GM18873 (cell line): ENCODE data around the gene COX17.

Source experiments
- ATAC-seq: cut with Tn5 transposase; IDR thresholded peaks from one replicate; pipeline ENCODE4 v1.9.1; 2021; ENCODE audit warnings: mild to moderate bottlenecking, moderate library complexity, moderate number of reproducible peaks; ENCODE audit not compliant: unreplicated experiment, low FRiP score

The COX17 gene

DNA sequence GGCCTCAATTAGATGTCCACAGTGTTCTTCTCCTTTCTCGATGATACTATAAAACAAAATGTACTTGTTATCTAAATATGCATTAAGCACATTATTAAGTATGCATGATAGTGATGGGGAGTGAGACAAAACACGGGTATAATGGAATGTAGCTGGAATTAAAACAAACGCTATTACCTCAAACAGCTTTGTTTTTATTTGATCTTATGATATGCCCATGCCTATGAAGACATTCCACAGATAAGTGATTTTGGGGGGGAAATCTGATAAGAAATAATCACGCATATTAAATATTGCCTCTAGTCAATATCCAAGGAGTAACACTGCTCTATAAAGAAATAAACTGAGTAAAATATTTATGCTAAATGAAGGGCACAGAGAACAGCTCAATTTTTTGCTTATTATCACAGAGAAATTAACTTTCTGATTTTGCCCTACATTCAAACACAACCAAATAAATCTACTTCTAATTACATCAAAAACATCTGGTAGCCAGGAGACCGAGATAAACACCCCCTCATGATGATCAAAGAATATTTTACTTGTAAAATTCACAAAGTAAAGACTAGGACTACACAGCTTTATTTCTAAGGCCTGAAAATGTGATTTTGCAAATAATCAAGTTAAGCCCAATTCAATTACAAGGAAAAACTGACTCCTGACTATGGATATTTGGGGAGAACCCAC lies 1.9 kb downstream of the COX17 start:
- ATAC-seq: no peak

DNA sequence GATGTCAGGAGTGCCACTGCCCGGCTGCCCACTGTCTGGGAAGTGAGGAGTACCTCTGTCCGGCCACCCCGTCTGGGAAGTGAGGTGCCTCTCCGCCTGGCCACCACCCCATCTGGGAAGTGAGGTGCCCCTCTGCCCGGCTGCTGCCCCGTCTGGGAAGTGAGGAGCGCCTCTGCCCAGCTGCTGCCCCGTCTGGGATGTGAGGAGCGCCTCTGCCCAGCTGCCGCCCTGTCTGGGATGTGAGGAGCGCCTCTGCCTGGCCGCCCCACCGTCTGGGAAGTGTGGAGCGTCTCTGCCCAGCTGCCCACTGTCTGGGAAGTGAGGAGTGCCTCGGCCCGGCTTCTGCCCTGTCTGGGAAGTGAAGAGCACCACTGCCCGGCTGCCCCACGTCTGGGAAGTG lies 3.3 kb downstream of the COX17 start:
- no peak for ATAC-seq

DNA sequence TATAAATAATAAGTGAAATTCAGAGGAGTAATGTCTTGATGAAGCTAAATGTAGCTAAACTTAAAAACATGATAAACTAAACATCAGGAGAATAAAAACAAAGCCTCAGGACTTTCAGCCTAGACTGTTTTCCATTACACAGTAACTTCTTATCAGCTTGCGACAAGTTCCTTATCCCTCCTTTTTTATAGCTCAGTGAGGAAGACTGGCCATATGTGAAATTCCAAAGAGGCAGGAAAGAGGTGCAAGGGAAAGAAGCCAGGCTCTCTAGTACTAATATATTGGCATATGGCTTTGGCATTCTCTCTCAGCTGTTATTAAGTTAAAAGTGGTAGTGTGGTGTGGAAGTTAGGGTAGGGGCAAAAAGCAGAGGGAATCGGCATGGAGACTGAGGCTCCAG lies 4.4 kb downstream of the COX17 start:
- ATAC-seq: no peak

DNA sequence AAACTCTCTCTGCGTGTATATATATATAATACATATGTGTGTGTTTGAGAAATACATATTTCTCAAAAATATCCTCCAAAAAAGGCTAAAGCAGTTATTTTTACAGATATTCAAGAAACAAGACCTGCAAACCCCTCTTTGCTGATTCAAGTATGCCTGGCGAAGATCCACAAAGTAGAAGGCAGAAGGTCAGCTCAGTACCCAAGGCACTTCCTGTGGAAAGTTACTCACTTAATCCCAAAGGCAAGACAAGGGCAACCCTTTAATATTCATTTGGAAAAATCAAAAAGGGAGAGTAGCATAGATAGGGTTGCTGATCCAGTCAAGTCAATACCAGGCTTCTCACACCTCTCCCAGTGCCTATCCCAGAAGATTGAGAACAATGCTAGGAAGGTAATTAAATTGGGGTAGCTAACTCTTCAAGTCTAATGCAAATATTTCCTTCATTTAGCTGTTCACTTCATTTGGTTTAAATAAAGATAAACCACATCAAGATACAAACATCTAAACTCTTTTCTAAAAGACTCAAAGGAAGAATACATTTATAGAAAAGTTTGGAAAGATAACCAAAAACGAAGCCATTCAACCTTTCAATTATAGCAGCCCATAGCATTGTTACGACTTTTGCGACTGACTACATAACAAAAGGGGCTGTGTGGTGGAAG lies 7.2 kb downstream of the COX17 start:
- no peak for ATAC-seq

DNA sequence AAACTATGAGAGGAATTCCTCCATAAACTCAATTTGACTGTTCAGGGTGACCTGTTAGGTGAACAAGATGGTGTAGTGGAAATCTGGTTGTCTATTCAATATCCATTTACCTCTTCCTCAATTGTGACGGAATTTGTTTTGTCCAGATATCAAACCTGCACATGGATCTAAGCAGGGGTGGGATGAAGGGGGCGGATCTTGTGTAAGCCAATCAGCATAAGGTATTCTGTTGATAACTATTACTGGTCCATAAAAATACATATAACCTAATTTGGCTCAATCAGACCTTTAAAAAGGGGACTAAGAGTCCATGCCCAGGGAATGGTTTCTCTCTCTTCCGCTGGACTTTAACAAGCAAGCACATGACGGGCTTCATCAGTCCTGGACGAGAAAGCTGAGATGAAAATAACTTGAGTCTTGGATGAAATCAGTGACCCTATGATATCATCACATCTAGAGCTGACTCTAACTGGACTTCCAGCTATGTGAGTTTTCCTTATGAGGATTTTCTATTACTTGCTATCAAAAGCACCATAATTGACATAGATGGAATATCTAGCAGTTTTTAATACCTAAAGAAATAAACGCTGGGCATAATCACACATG lies 11.1 kb downstream of the COX17 start:
- ATAC-seq: no peak

DNA sequence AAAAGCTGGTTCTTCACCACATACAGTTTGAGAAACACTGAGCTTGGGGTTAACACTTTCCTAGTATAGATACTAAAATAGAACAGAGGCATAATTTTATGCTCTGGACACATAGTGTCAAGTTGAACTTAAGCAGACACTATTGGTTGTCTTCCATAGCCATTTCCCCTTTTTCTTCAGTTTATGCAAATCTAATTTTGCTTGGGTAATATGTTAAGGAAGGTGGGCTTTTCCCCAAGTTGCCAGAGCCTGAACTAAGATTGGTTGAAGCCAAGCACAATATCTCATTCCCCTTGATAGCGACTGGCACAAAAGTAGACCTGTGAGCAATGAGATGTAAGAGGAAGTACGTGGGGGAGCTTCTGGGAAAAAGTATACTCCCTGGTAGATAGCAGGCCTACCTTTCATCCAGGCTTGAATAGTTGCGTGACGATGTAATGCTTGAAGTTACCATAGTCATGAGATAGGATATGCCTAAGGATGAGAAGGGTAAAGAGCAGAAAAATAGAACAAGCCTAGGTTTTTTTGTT lies 12.3 kb downstream of the COX17 start:
- no peak for ATAC-seq

DNA sequence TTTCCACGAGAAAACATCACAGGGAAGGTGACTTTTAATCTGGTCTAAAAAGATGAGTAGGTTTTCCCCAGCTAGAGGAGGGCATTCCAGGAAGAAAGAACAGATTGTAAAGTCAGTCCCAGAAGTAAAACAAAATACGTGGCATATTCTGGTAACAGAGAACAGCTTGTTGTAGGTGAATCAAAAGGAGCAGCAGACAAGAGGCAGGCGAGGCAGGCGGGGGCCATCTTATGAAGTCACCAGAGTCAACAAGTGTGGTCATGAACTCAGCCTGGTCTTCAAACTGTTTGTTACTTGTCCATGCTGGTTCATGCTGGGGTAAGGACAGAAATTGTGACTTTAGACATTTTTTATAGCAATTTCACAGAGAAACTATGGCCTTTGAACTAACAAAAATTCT lies 12.8 kb downstream of the COX17 start:
- ATAC-seq: no peak

DNA sequence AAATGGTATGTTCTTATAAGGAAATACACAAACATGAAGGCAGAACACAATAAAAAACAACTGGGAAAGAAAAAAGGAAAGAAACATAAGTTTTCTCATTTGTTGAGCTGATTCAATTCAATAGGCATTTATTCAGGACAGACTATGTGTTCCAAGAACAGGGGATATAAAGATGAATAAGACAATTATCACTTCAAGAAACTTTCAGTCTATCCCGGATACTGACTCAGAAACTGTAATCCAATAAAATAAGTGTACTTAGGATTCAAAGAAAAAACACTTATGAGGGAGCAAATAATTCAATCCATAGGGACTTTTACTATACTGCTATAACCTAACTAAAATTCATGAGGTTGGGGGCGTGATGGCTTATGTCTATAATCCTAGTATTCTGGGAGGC lies 13.3 kb downstream of the COX17 start:
- no peak for ATAC-seq

DNA sequence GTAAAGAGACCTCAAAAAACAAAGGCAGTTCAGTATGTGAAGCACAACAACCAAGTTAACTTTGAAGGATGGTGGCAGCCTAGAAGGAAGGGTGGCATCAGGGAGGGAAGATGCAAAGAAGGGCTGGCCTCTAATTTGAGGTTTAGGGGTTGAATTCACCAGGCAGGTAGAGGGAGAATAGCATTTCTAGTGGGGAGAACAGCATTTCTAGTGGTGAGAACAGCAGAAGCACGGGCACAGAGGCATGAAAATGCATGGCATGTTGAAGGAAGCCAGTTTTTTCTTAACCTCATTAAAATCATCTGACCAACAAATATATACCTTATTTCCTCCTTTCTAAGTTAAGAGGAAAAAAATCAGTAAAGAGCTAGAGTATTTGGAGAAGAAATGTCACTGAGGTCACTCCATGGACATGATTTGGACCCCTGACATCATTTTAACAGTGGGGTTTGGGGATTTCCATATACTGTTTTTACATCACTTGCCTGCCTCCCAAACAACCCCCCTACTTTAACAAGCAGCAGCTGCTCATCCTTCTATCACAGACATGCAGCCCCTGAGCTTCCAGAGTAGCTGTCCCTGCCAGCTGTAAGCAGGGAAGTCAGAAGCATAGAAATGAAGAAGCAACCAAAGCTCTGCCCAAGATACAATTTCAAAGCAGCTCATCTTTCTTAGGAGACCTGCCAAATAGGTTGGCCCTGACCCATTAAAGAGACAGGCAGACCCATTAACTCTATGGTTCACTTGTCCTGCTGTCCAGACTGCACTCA lies 14.4 kb downstream of the COX17 start:
- no peak for ATAC-seq

DNA sequence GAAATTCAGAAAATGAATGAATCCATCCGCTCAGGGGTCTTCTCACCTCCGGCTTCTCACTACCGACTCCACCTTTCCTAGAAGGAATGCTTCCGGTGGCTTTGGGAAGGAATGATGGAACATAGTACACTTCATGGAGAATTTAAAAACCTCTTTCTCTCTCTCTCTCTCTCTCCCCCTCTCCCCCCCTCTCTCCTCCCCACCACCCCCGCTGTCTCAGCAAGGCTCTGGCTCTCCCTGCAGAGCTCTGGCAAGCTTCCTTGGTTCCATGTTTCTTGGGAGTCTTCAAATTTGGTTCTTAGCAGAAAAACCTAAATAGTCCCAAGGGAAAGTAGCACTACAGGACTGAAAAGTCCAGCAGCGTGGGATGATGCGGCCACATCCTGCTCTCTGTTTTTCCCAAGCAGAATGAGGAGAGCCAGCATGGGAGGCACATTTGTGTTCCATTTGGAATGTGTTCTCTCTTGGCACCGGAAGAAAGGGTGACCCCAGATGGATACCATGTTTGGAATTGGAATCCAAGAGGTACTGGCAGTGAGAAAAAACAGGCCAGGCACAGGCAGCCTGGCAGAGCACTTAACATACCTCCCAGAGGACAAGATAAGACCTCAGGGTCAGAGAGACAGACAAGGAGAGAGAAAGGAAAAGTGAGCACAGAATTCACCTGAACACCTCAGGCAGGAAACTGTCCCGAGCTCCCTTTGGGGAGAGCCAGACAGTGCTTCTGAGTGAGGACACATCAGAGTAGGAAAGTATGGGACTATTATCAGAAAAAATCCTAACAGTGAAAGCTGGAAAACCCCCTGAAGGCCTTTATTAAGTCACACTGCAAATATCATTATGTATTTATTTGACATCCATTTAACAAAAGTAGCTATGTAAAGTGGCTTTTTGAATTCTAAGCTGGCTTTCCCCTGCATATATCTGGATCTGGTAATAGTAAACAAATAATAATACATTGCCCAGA lies 16.4 kb downstream of the COX17 start, which contains the start of gene POPDC2:
POPDC2 (minus strand) TSS at position 116 of the 967 bp plus-strand sequence. CDS start 166 bp downstream, outside the sequence.
- ATAC-seq: no peak

DNA sequence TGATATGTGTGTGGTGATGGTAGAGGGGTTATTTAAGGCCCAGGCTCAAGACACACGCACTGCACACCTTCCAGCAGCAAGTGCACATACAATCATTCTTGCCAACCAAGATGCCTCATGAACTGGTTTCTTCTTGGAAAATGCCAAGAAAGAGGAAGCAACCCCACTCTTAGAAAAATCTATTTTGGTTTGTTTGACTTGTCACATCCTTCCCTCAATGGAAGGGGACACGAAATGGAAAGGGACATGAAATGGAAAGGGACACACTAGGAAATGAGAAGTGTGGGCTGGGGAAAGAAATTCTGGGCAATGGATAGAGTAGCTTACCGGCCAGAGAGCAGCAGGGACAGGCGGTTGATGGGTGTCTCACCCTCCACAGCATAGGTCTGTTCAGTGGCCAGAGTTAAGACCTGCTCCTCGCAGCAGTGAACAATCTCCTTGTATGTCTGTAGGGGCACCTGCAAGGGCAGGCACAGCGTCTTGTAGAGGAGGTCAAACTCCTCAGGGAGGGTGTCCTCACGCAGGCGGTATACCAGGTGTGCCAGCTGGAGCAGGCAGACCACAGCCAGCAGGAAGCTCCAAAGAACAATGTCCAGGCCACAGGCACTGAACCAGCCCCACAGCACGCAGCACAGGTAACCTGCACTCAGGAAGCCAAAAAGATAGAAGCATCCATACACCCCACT lies 17.5 kb downstream of the COX17 start:
- no peak for ATAC-seq

DNA sequence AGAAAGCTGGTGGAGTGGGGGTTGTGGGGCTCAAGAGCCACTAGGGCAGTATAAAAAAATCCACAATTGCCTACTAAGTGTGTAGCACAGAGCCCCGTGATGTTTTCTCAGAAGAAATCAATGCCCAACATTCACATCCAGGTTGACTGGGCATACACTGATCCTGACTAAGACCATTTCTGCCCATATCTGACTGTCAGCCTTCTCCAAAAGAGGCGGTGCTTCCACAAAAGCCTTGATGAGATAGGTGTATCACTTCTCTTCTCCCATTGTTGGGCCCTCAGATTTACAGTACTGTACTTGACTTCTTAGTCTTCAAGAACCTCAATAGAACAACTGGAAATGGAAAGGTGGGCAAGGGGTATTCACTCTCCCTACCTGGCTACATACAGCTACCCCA lies 18.2 kb downstream of the COX17 start:
- no peak for ATAC-seq

DNA sequence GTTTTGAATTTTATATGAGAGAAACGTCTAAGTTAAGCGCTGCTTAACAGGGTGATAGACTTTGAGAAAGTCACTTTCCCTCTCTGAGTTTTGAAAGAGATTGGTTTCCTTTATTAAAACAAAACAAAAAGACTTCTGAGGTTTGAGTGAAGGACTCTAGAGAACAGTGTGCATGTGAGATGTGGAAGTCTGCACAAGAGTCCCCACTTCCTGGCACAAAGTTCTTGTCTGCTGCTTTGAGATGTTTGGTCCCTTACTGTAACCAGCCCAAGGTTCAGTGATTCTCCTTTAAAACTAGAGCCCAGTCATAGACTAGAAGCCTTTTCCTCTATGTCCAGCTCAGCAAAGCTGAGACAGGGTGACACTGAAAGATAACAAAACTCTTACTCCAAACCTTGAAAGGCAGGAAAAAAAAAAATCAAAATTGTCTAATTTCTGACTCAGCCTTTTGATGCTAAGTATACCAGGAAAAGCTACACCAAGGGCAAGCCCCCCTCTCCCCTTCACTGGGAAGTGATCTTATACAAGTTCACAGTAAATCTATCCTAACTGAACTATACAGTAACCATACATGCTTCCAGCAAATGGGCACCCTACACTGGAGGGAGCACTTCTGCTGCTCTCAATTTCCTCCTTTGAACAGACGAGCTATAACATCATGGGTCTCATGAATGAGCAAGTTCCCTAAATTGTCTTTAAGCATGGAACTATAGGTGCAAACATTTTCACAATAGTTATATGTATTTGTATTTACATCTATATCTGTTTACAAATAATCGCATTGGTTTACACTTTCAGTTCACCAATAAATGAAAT lies 19.1 kb downstream of the COX17 start:
- ATAC-seq: no peak

DNA sequence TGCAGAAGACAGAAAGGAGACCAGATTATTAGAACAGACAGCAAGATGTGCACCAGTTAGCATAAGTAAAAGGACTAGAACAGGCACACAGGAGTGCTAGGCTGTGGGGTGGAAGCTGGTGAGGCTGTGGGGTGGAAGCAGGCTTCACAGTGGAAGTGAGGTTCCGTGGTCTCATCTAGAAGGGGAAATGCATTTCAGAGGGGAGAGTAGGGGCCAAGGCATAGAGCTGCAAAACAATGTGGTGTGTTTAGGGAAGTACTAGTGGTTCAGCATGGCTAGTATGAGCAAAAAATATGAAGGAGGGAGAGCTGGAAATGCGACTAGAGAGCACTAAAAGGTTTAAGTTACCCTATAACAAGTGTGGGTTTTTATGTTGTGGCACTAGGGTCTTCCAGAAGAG lies 23.3 kb downstream of the COX17 start:
- no peak for ATAC-seq

DNA sequence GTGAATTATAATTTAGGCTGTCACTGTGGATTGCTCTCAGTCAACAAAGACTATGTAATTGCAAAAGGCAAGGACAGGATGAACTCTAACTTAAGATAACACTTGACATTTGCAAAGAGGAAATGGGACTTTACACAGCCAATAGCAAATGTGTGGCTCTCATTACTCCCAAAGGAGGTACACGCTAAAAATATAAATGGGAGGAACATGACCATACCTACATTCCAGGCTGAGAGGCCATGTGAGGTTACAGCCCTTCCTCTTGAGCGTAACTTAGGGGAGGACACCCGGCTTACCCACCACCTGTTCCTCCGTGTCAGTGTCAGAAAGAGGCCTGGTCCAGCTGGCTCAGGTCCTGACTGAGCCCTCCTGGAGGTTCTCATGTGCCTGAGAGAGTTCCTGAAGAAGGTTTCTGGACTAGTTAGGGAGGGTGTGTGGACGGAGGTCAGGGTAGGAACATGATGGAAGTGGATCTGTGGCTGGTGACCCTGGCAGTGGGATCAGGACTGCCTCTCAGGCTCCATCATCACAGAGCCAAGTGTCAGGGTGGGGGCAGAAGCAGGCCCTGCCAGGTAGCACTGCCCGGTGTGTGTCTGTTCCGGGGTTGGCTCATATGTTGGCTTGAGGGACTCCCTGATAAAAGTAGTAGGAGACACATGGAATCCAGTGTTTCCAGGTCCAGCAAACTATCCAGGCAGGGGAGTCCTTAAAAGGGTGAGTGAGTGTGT lies 24.7 kb downstream of the COX17 start:
- no peak for ATAC-seq

DNA sequence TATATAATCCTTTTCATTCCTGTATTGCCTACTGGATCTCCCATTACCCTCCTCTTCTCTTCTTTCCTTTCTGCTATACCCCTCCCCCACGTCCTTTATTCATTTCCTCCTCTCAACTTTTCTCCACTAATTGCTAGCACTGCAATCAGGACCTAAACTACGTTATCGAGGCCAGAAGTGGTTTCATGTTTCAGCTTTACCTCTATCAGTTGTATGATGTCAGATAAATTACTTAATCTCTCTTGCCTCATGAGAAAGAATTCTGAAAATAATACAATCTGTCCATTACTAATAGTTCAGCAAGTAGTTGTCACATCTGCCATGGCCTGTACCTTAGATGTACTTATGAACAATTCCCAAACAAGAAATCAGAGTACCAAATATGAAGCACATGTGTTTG lies 27.4 kb downstream of the COX17 start:
- ATAC-seq: no peak

DNA sequence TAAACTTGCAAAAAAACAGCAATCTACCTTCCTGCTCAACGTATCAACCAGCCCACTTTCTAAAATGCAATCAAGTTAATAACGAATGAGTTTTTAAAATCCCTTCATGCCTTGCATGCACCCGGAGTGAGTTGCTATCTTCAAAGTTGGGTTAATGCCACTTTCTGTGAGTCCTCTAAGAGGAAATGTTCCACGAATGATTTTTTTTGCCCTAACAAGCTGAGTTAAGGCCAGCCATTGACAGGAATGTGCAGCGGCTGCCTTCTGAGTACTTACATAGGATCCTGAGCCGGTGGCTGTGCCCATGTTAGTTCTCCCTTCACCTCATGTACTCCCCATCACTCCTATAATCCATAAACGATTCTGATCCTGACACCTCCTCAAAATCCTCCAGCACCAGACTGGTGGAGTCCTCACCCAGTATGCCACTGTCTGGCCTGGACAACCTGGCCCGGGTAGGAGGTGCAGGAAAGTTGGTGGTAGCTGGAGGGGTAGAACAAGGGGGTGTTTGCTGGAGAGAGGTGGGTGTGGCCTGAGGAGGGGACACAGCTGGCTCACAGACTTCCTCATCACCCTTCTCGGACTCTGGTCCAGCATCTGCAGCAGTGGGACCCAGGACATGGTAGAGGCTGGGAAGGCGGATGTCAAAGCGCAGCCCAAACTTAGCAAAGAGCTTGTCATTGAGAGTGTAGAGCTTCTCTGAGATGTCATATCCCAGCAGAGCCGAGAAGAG lies 29.2 kb downstream of the COX17 start:
- ATAC-seq: no peak
